ENCODE data around the gene AOAH.
A peak's percentile ranks its signal among the peaks of the same experiment; 100 is the strongest.
"Not testable (repeated sequence)": the region's sequence is repeated elsewhere in the genome, so short reads cannot be mapped to it uniquely, and the experiment has no call there.

AOAH gene

GRCh38 chr7:36653663-36654355, 70.5 kb downstream of the AOAH start:
- no peak overlapping the region for H3K4me3 ChIP-seq (replicated peaks in 1 of 2; ENCODE audit: low read depth in 2 of 2, low read length in 2 of 2)
- no peak for DNase-seq (ENCODE audit: low read depth in 2 of 2)
- TF ChIP-seq CTCF (IDR thresholded peaks at IDR 0.05; ENCODE audit: low read depth, low read length), result no peak

- no peak for TF ChIP-seq CTCF (IDR thresholded peaks at IDR 0.05; ENCODE audit: low read depth, low read length)
- DNase-seq (ENCODE audit: low read depth in 2 of 2), result peak; percentile 31 to 73
- H3K4me3 ChIP-seq (replicated peaks in 1 of 2; ENCODE audit: low read depth in 2 of 2, low read length in 2 of 2), result no peak overlapping the region
Measured at GRCh38 chr7:36653008-36653662, 71.2 kb downstream of the AOAH start.

- DNase-seq (ENCODE audit: low read depth in 2 of 2), result no peak
- no peak for TF ChIP-seq CTCF (IDR thresholded peaks at IDR 0.05; ENCODE audit: low read depth, low read length)
Measured at GRCh38 chr7:36652431-36652830, 71.9 kb downstream of the AOAH start.

GRCh38 chr7:36651404-36651803, 72.9 kb downstream of the AOAH start:
- peak; percentile 76 to 87 for DNase-seq (ENCODE audit: low read depth in 2 of 2)
- H3K4me3 ChIP-seq (replicated peaks in 1 of 2; ENCODE audit: low read depth in 2 of 2, low read length in 2 of 2), result no peak overlapping the region
- TF ChIP-seq CTCF (IDR thresholded peaks at IDR 0.05; ENCODE audit: low read depth, low read length), result no peak

More at GRCh38 chr7:36652431-36652830, 71.9 kb downstream of the AOAH start:
- H3K4me3 ChIP-seq (replicated peaks in 1 of 2; ENCODE audit: low read depth in 2 of 2, low read length in 2 of 2), result no peak overlapping the region

- TF ChIP-seq CTCF (IDR thresholded peaks at IDR 0.05; ENCODE audit: low read depth, low read length), result no peak
- no peak overlapping the region for H3K4me3 ChIP-seq (replicated peaks in 1 of 2; ENCODE audit: low read depth in 2 of 2, low read length in 2 of 2)
- DNase-seq (ENCODE audit: low read depth in 2 of 2), result no peak
Measured at GRCh38 chr7:36650766-36651312, 73.5 kb downstream of the AOAH start.

GRCh38 chr7:36650320-36650719, 74.0 kb downstream of the AOAH start:
- DNase-seq (ENCODE audit: low read depth in 2 of 2), result no peak
- H3K4me3 ChIP-seq (replicated peaks in 1 of 2; ENCODE audit: low read depth in 2 of 2, low read length in 2 of 2), result no peak overlapping the region
- TF ChIP-seq CTCF (IDR thresholded peaks at IDR 0.05; ENCODE audit: low read depth, low read length), result no peak

GRCh38 chr7:36649319-36649718, 75.0 kb downstream of the AOAH start:
- not testable (repeated sequence) for DNase-seq (ENCODE audit: low read depth in 2 of 2); H3K4me3 ChIP-seq (replicated peaks in 1 of 2; ENCODE audit: low read depth in 2 of 2, low read length in 2 of 2)

Data from cardiac fibroblast (primary cell).